CD14-positive monocyte (primary cell): Measurements from ENCODE around the gene MDFIC2. TPM values are rescaled to one million over a fixed set of nuclear protein-coding genes. Genes with fewer than 3 reads are reported as not detected.

Source experiments
- DNase-seq, 3 donors: peaks; one replicate each; pipeline ENCODE4 v3.0.0-alpha.2; 2011 to 2022
- H2AFZ ChIP-seq: 2 replicates; pipeline ENCODE4 v1.6.0; 2012; ENCODE audit warnings: mild to moderate bottlenecking, low read depth, low read length, inconsistent platforms; ENCODE audit not compliant: insufficient read depth, poor library complexity, severe bottlenecking
- H3K27ac ChIP-seq, 2 donors: 1 replicate in 1 of 2; 2 replicates in 1 of 2; pipeline ENCODE4 v1.5.1; 2012 to 2013; ENCODE audit warnings: low read length in 2 of 2, control low read depth in 1 of 2, inconsistent platforms in 1 of 2, low read depth in 1 of 2, mild to moderate bottlenecking in 1 of 2
- H3K27me3 ChIP-seq, 2 donors: one replicate each; pipeline versions ENCODE4 v1.6.0 to v1.6.1; 2011 to 2013; ENCODE audit warnings: low read length in 2 of 2; ENCODE audit not compliant: control insufficient read depth in 2 of 2, insufficient read depth in 2 of 2
- H3K36me3 ChIP-seq, 2 donors: replicated peaks in 1 of 2; 1 replicate in 1 of 2; 2 replicates in 1 of 2; pipeline versions ENCODE4 v1.5.1 to v1.6.1; 2012 to 2013; ENCODE audit warnings: low read length in 2 of 2, control low read depth in 1 of 2, inconsistent platforms in 1 of 2, mild to moderate bottlenecking in 1 of 2; ENCODE audit not compliant: insufficient read depth in 2 of 2, control insufficient read depth in 1 of 2
- H3K4me1 ChIP-seq, 2 donors: 1 replicate in 1 of 2; 2 replicates in 1 of 2; pipeline versions ENCODE4 v1.5.1 to v1.6.1; 2012 to 2013; ENCODE audit warnings: low read length in 2 of 2, control low read depth in 1 of 2, inconsistent platforms in 1 of 2, mild to moderate bottlenecking in 1 of 2, moderate library complexity in 1 of 2; ENCODE audit not compliant: insufficient read depth in 2 of 2, control insufficient read depth in 1 of 2
- H3K4me2 ChIP-seq: replicated peaks from 2 replicates; pipeline ENCODE3; 2012; ENCODE audit warnings: low read length, moderate library complexity, mild to moderate bottlenecking; ENCODE audit not compliant: poor library complexity, severe bottlenecking; ENCODE audit errors: extremely low read depth
- H3K4me3 ChIP-seq, 3 experiments: fragments of 200-600 bp in 1 of 3; sonication (generic) in 1 of 3; replicated peaks in 1 of 3; 1 replicate in 2 of 3; 2 replicates in 1 of 3; pipeline ENCODE4 v1.5.1; 2011 to 2013; ENCODE audit warnings: low read length in 3 of 3, mild to moderate bottlenecking in 3 of 3, control low read depth in 2 of 3, low read depth in 2 of 3, inconsistent platforms in 1 of 3, moderate library complexity in 1 of 3
- H3K79me2 ChIP-seq: 2 replicates; pipeline ENCODE4 v1.6.0; 2012; ENCODE audit warnings: mild to moderate bottlenecking, control low read depth, inconsistent platforms, low read length, moderate library complexity; ENCODE audit not compliant: insufficient read depth
- H3K9ac ChIP-seq: 2 replicates; pipeline ENCODE4 v1.6.0; 2017; ENCODE audit warnings: low read length, mild to moderate bottlenecking; ENCODE audit not compliant: insufficient read depth, poor library complexity, severe bottlenecking
- H3K9me3 ChIP-seq, 2 donors: replicated peaks in 1 of 2; 1 replicate in 1 of 2; 2 replicates in 1 of 2; pipeline versions ENCODE4 v1.5.1 to v1.6.1; 2012 to 2013; ENCODE audit warnings: low read length in 2 of 2, control low read depth in 1 of 2; ENCODE audit not compliant: control insufficient read depth in 1 of 2, insufficient read depth in 1 of 2
- H4K20me1 ChIP-seq: 2 replicates; pipeline ENCODE4 v1.6.0; 2012; ENCODE audit warnings: mild to moderate bottlenecking, low read length, control low read depth, moderate library complexity; ENCODE audit not compliant: insufficient read depth
- H3K27ac Mint-ChIP-seq, 7 donors: one replicate each; pipeline ENCODE4 v1.8.0; 2020; ENCODE audit warnings: mild to moderate bottlenecking in 7 of 7, mixed read lengths in 7 of 7, moderate library complexity in 6 of 7, inconsistent platforms in 2 of 7
- H3K27me3 Mint-ChIP-seq, 3 donors: one replicate each; pipeline ENCODE4 v1.8.0; 2021 to 2022; ENCODE audit warnings: low read depth in 3 of 3, mild to moderate bottlenecking in 3 of 3, mixed read lengths in 3 of 3, moderate library complexity in 3 of 3, inconsistent platforms in 1 of 3
- H3K36me3 Mint-ChIP-seq, 2 donors: one replicate each; pipeline ENCODE4 v1.8.0; 2020; ENCODE audit warnings: mixed read lengths in 2 of 2, inconsistent platforms in 1 of 2, mild to moderate bottlenecking in 1 of 2
- H3K4me1 Mint-ChIP-seq: one replicate; pipeline ENCODE4 v1.8.0; 2020; ENCODE audit warnings: mild to moderate bottlenecking, mixed read lengths
- H3K4me3 Mint-ChIP-seq, 2 donors: one replicate each; pipeline ENCODE4 v1.8.0; 2020; ENCODE audit warnings: mild to moderate bottlenecking in 2 of 2, mixed read lengths in 2 of 2, moderate library complexity in 1 of 2
- H3K9me3 Mint-ChIP-seq, 7 donors: one replicate each; pipeline ENCODE4 v1.8.0; 2020 to 2022; ENCODE audit warnings: mixed read lengths in 7 of 7, mild to moderate bottlenecking in 6 of 7, moderate library complexity in 6 of 7, inconsistent platforms in 2 of 7
- WGBS: methylation state at CpG from one replicate; pipeline ENCODE4 v1.1.5; 2013; ENCODE audit warnings: missing lambda C conversion rate; ENCODE audit not compliant: insufficient coverage; 5-methylcytosine and 5-hydroxymethylcytosine counted together
- intact Hi-C, 2 donors: fragments of 100-400 bp; cut with micrococcal nuclease; formaldehyde crosslinking; loops; one replicate each; pipeline versions ENCODE4 v1.15.0 to v1.15.1; 2023
- polyA plus RNA-seq, 3 donors: library from polyadenylated mRNA; depleted of rRNA in 1 of 3; unstranded in 2 of 3; stranded (reverse) in 1 of 3; fragments of 300-500 nt in 2 of 3; fragments of >200 nt in 1 of 3; fragmentation: Illumina TruSeq in 2 of 3; gene quantifications; 1 replicate in 2 of 3; 2 replicates in 1 of 3; pipeline ENCODE4 v1.2.3, GENCODE V29; 2012 to 2021
- TF ChIP-seq, protein P1 (sequence below): fragments of 200-600 bp; IDR thresholded peaks from one replicate; pipeline ENCODE4 v1.8.0; 2022; ENCODE audit warnings: antibody characterized with exemption, mild to moderate bottlenecking

Gene MDFIC2
- polyA plus RNA-seq, 3 donors: not detected

DNA sequence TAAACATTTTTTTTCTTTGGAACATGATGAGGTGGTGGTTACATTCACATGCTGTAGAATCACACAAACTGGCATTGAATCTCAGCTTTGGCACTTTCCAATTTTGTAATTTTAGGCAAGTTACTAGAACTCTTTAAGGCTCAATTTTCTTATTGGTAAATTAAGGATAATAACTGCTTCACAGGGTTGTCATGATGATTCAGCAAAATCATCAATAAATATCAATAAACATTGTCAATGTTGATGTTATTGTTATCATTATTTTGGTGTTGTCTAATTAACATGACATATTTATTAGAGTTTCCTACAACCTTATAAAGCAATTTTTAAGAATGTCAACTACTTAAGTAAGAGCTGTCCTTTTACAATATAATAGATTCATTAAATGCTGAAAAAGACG is 1.6 kb downstream of the MDFIC2 start:
- Histone ChIP-seq H3K4me1 (no peaks in the 10 kb centered on the region), H3K27ac (no peak overlapping the region), H3K27me3 (no peaks in the 10 kb centered on the region), H4K20me1 (no peaks in the 10 kb centered on the region), H3K9me3 (no peaks in the 10 kb centered on the region), H3K36me3 (no peaks in the 10 kb centered on the region), H3K79me2 (no peaks in the 10 kb centered on the region), H2AFZ (no peak overlapping the region), H3K4me2 (no peak overlapping the region), H3K9ac (no peak overlapping the region), H3K4me3 (no peak overlapping the region)
- TF ChIP-seq, protein P1, sequence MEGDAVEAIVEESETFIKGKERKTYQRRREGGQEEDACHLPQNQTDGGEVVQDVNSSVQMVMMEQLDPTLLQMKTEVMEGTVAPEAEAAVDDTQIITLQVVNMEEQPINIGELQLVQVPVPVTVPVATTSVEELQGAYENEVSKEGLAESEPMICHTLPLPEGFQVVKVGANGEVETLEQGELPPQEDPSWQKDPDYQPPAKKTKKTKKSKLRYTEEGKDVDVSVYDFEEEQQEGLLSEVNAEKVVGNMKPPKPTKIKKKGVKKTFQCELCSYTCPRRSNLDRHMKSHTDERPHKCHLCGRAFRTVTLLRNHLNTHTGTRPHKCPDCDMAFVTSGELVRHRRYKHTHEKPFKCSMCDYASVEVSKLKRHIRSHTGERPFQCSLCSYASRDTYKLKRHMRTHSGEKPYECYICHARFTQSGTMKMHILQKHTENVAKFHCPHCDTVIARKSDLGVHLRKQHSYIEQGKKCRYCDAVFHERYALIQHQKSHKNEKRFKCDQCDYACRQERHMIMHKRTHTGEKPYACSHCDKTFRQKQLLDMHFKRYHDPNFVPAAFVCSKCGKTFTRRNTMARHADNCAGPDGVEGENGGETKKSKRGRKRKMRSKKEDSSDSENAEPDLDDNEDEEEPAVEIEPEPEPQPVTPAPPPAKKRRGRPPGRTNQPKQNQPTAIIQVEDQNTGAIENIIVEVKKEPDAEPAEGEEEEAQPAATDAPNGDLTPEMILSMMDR: no peak
- peaks cover 0 to 4% (median 1%) of the 10 kb centered on the region in 3 donors for H3K27me3 Mint-ChIP-seq
- H3K4me1 Mint-ChIP-seq: no peaks in the 10 kb centered on the region
- H3K9me3 Mint-ChIP-seq: peaks cover 0 to 2% (median 0%) of the 10 kb centered on the region in 7 donors
- H3K4me3 Mint-ChIP-seq: no peak overlapping the region
- intact Hi-C loops: no loop called here
- no peak overlapping the region for H3K27ac Mint-ChIP-seq
- no CpG with 5 or more reads among the region's 1 CpG for WGBS
- H3K36me3 Mint-ChIP-seq: no peaks in the 10 kb centered on the region
- DNase-seq: no peak

DNA sequence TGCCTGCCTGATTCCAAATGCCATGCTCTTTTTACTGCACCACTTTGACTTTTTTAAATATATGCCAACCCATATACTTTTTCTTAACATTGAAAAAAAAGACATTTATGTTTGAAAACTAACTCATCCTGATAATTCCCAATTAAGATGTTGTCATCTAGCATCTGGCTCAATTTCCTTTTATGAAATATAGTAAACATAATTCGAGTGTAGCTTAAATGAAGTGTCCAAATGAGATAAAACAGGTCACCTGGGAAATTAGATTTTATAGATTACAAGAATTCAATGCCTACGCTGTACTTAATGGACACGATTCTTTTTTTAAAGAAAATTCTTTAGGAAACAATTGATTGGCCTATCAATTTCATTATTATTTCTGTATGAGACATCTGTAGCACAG is 2.8 kb downstream of the MDFIC2 start:
- Mint-ChIP-seq H3K27me3 (peaks cover 0 to 4% (median 1%) of the 10 kb centered on the region in 3 donors), H3K27ac (no peak overlapping the region), H3K4me3 (no peak overlapping the region), H3K4me1 (no peaks in the 10 kb centered on the region), H3K36me3 (no peaks in the 10 kb centered on the region), H3K9me3 (peaks cover 0 to under 1% (median 0%) of the 10 kb centered on the region in 7 donors)
- Histone ChIP-seq H3K9ac (no peak overlapping the region), H3K79me2 (no peaks in the 10 kb centered on the region), H3K27me3 (no peaks in the 10 kb centered on the region), H3K36me3 (no peaks in the 10 kb centered on the region), H2AFZ (no peak overlapping the region), H3K27ac (no peak overlapping the region), H4K20me1 (no peaks in the 10 kb centered on the region), H3K4me2 (no peak overlapping the region), H3K4me1 (no peaks in the 10 kb centered on the region), H3K9me3 (no peaks in the 10 kb centered on the region), H3K4me3 (no peak overlapping the region)
- intact Hi-C loops: no loop called here
- WGBS: no CpG with 5 or more reads among the region's 3 CpGs
- TF ChIP-seq, protein P1: no peak
- no peak for DNase-seq
